H1 (cell line): Measurements from ENCODE around the gene ZNF45. TPM values are rescaled to one million over a fixed set of nuclear protein-coding genes. Genes with fewer than 3 reads are reported as not detected.

Experiments used
- RFX5 ChIP-seq: IDR thresholded peaks from 2 replicates; pipeline ENCODE4 v1.6.1; 2011; ENCODE audit warnings: low read depth, low read length, improper control_type of control experiment, borderline replicate concordance
- polyA plus RNA-seq, 7 experiments: library from polyadenylated mRNA; depleted of rRNA in 3 of 7; stranded (reverse) in 5 of 7; unstranded in 2 of 7; fragments of >200 nt in 5 of 7; fragments of 200-250 nt in 2 of 7; gene quantifications; 1 replicate in 5 of 7; 2 replicates in 1 of 7; 4 replicates in 1 of 7; pipeline versions ENCODE4 v1.2.1 to v1.2.3, GENCODE V29; 2011 to 2013; ENCODE audit warnings: missing spikeins in 2 of 7, mixed read lengths in 2 of 7
- total RNA-seq: library from RNA; stranded (reverse); fragmentation: NEBNext Ultra II Directional; extraction: Animal tissue kit (Norgen Biotek cat#: 25700); gene quantifications from 2 replicates; pipeline ENCODE4 v1.2.1, GENCODE V29; 2021

Gene ZNF45
- total and polyA plus RNA-seq, 2 of the 8 experiments (the other 6 are each of a cell fraction or from before 2014, with no cell fraction given): 4.6 to 16.2 TPM

GRCh38 chr19:43976732-43977131 lies 41.6 kb upstream of the ZNF45 start (continued):
- no peak for TF ChIP-seq RFX5
